GM19463 (cell line): ENCODE results near the gene ZNHIT3.
"Not testable (repeated sequence)": the region's sequence is repeated elsewhere in the genome, so short reads cannot be mapped to it uniquely, and the experiment has no call there.

Experiments used
- ATAC-seq: cut with Tn5 transposase; IDR thresholded peaks from one replicate; pipeline ENCODE4 v1.9.1; 2021; ENCODE audit warnings: mild to moderate bottlenecking, moderate library complexity; ENCODE audit not compliant: unreplicated experiment

Gene ZNHIT3

GRCh38 chr17:36486204-36487194 is at the start of gene ZNHIT3:
Gene ZNHIT3, plus strand, starts transcription at chr17:36486681. Its CDS starts 19 bp downstream, at chr17:36486700.
- peak; percentile 92 for ATAC-seq

- not testable (repeated sequence) for ATAC-seq
Observed at GRCh38 chr17:36441792-36442191, 44.7 kb upstream of the ZNHIT3 start.

DNA sequence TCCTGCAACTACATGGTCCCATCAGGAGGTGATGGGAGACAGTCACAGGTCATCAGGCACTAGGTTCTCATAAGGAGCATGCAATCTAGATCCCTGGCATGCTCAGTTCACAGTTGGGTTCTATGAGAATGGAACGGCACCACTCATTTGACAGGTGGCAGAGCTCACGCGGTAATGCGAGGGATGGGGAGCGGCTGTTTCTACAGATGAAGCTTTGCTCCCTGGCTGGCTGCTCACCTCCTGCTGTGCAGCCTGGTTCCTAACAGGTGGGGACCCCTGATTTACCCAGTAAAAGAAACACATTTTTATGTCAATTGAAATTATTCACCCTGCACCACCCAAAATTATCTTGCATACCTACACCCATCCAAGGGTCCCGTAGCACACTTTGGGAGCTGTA is 42.7 kb upstream of the ZNHIT3 start:
- no peak for ATAC-seq

GRCh38 chr17:36449997-36450396 is 36.5 kb upstream of the ZNHIT3 start:
- ATAC-seq = not testable (repeated sequence)

DNA sequence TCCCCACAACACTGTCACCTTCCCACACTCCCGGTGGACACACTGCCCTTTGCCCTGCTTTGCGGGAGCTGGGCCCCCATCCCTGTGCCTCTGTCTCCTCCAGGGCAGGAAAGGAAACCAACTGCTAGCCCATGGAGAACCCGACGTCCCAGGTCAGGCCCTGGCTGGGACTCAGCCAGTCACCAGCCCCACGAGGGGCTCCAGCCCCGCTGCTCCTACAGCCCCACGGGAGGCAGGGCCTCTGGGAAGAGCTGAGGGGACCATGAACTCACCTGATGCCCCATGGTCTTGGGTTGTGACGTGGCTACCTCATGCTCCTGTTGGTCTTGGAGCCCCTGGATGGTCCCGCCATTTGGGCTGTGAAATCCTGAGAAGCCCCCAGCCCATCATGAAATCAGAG is 33.6 kb upstream of the ZNHIT3 start:
- not testable (repeated sequence) for ATAC-seq

GRCh38 chr17:36457701-36458100 is 28.8 kb upstream of the ZNHIT3 start:
- ATAC-seq = not testable (repeated sequence)

DNA sequence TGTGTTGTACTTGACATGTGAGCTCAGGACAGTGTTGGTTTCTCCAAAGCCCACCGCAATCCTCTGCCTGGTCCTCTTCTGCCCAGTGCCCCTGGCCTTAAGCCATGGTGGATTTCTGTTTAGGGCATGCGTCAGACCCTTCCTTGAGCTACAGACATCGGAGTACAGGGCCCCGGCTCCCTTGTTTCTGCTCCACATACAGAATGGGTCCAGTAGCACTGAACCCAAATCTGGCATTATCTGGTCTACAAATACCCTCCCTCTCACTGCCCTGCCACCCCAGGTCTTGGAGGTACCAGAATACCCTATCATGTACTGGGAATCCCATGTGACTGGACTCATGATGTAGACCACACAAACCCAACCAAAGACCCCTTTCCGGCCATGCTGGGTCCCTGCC is 27.4 kb upstream of the ZNHIT3 start:
- no peak for ATAC-seq

DNA sequence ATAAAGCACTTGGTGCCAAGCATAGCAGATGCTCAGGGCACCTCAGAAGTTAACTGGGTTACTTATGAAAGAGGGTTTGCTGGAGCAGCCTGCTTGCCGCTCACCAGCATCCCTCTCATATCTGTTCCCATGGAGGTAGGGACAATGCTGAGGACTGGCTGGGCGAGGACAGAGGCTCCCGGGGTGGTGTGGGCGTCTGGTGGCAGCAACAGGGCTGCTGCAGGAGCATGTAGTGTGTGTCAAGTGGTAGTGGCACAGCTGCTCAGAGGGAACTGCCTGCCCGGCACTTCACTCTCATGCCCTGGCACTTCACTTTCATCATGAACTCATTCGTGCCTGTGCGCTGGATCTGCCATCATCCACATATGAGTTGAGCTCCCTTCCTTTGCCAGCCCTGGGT is 26.9 kb upstream of the ZNHIT3 start:
- ATAC-seq = no peak

- no peak for ATAC-seq
Observed at GRCh38 chr17:36460265-36460937, 26.1 kb upstream of the ZNHIT3 start.

GRCh38 chr17:36461330-36462110 is 25.0 kb upstream of the ZNHIT3 start:
- ATAC-seq = no peak

DNA sequence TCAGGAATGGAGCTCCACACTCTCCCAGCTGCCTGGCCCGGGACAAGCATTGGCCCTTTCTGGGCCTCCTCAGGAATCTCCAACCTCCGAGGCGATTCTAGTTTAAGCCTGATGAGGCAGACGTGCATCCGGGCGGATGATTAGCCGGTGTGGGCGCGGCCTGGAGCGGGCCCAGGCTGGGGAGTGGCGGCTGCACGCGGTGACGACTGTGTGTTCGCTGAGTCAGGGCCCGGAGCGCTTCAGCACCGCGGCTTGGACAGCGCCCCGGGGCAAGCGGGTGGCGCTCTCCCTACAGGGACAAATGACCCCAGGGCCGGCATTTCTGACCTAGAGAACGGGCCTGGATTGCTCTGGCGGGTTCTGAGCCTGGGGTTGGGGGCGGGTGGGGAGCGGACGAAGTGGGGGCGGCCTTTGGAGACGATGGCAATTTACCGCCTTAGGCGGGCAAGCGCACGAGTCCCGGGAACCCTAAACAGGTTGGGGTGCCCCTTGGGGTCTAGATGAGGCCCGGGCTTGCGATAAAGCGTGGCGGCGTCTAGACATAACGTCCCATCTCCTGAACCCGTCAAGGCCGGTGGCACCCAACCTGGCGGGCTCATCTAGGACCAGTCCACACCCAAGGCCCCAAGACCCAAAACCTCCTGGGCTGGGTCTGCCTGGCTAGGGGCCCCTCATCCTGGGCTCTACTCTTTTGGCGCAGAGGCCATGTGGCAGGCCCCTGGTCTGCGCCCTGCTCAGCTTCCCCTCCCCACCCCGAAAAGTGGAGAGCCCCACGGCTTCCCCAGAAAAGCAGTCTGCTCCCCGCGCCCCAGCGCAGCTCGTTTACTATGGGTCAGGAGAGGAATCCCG is 22.3 kb upstream of the ZNHIT3 start:
- ATAC-seq = no peak

DNA sequence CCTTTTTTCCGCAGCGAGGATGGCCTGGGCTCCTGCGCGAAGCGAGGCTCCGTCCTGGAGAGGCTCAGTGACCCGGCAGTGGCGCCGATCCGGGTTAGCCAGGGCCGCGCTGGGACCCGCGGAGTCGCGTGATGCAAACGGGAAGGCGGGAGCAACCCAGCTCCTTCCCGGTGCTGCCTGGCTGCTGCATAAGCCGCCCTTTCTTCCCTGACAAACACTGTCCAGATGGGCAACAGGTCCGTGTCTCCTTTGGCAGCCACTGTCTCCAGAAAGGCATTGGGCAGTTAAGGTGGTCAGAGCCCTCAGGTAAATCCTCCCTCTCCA is 21.8 kb upstream of the ZNHIT3 start:
- ATAC-seq = no peak

DNA sequence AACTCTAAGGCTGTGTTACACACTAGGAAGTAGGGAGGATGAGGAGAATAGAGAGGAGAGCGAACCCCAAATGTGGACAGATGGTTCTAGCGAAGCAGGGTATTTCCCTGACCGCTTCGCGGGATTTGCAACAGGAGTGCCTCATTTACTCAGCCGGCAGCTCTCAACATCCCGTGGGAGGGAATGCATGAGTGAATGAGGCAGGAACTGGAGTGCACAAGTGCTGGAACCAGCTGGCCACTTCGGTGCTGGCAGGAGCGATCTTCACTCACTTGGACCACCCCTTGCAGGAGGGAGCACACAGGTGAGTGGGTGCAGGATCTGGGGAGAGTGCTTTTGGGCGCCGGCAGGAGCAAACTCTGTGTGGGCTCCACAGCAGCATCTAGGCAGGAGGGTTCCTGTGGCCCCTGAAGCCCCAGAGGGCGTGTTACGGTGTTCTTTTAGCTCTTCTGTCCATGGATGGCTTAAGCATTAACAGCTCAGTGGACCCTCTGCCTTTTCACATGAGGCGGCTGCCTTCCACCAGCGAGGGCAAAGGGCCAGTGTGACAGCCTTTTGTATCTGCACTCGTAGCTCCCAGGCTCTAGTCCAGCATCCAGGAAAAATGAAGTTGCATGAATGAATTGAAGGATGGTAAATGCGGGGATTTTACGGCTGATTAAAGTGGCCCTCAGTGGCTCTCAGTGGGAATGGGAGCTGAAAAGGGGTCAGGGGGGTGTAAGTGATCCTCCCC is 17.4 kb upstream of the ZNHIT3 start:
- ATAC-seq = no peak

DNA sequence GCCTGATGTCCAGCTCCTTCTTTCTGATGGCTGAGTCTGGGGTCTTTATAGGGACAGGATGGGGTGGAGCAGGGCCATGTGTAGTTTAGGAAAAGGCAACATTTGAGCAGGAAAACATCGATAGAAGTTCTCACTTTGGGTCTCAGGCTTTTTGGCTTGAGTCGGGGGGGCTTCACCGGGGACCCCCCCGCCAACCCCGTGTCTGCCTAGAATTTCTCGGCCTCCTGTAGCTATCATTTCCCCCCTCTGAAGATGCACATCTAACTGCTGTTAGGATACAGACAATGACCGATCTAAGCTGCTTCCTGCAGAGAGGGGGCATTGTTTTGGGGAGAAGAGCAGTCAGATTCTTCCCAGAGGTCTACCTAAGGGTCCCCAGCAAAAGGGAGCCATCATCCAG is 16.7 kb upstream of the ZNHIT3 start:
- no peak for ATAC-seq

DNA sequence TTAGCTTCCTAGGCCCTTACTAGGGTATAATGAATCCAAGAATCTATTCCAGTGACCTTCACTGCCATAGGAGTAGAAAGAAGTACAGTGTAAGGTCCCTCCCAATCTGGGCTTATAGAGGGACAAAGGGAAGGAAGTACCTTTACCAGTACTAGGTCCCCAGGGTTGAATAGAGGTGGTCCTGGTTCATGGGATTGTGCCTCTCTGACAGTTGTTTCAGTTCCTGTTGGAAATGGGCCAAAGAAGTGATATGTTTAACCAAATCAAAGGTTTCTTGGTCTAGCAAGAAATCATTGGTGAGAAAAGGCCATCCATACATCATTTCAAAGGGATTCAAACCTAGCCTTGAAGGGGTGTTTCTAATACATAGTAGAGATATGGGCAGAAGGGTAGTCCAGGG is 16.0 kb upstream of the ZNHIT3 start:
- no peak for ATAC-seq

DNA sequence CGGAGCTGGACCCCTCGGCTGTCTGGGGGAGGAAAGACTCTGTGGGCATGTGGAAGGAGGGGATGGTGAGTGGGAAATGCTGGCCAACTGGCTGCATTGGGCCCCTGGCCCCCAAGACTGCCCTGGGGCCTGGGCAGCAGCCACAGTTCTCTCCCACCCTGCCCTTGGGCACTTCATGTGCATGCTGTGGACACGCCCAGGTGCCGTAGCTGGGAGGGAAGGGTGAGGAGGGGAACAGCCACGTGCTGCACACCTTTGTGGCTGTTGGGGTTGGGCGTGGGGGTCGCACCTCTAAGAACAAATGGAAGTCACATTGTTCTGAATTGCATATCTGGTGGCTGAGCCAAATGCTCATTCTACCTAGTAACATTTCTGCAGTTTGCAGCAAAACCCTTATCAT is 11.9 kb upstream of the ZNHIT3 start:
- ATAC-seq = no peak

DNA sequence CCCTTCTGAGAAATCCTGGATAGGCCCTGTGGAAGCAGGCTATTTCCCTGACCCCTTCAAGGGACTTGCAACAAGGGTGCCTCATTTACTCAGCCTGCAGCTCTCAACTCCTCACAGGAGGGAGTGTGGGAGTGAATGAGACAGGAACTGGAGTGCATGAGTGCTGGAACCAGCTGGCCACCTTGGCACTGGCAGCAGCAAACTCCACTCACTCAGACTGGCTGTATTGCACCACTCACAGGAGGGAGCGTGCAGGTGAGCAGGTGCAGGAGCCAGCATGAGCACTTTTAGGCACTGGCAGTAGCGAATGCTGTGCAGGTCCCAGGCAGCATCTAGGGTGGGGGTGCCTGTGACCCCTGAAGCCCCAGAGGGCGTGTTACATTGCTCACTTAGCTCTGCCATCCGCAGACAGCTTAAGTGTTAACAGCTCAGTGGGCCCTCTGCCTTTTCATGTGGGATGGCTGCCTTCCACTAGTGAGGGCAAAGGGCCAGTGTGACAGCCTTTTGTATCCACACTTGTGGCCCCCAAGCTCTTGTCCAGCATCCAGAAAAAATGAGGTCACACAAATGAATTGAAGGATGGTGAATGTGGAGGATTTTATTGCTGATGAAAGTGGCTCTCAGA is 11.0 kb upstream of the ZNHIT3 start:
- no peak for ATAC-seq

DNA sequence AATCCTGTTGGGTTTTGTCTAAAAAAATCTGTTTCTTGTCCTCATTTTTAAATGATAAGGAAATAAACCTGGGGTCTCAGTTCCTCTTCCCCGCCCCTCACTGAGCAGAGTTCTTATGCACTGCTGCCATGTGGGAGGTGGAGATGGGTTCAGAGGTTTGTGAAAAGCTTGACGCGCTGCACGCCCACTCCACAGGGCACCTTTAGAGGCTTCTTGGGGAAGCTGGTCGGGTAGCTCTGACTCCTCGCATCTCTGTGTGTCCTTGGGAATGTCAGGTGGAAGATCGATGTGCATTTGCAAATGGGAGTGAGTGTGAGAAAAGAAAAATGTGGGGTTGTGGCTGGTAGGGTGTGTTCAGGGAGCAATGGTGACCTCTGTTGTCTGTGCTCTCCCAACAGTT is 4.7 kb upstream of the ZNHIT3 start:
- no peak for ATAC-seq
